HEK293 (cell line): ENCODE measurements around the gene EME2.

ENCODE experiments used
- BCL11A ChIP-seq: fragments of 450-650 bp; formaldehyde crosslinking; IDR thresholded peaks from 2 replicates; pipeline ENCODE4 v1.5.1; 2016; ENCODE audit warnings: low read depth, missing biosample characterization, missing genetic modification characterization
- FEZF1 ChIP-seq: fragments of 450-650 bp; formaldehyde crosslinking; IDR thresholded peaks from 2 replicates; pipeline ENCODE4 v1.5.1; 2016; ENCODE audit warnings: missing biosample characterization, missing genetic modification characterization
- HOXC10 ChIP-seq: sonication (generic); formaldehyde crosslinking; IDR thresholded peaks from 2 replicates; pipeline ENCODE4 v1.8.1; 2023; ENCODE audit warnings: mild to moderate bottlenecking, missing genetic modification reagents
- KLF8 ChIP-seq: fragments of 450-650 bp; formaldehyde crosslinking; IDR thresholded peaks from 2 replicates; pipeline ENCODE4 v1.5.1; 2016; ENCODE audit warnings: missing biosample characterization, missing genetic modification characterization
- MEIS1 ChIP-seq: sonication (generic); formaldehyde crosslinking; IDR thresholded peaks from 2 replicates; pipeline ENCODE4 v1.8.1; 2022; ENCODE audit warnings: missing genetic modification reagents, mild to moderate bottlenecking, borderline replicate concordance
- OSR2 ChIP-seq: fragments of 450-650 bp; formaldehyde crosslinking; IDR thresholded peaks from 2 replicates; pipeline ENCODE4 v1.5.1; 2016; ENCODE audit warnings: missing biosample characterization, missing genetic modification characterization
- RBAK ChIP-seq: fragments of 450-650 bp; formaldehyde crosslinking; IDR thresholded peaks from 2 replicates; pipeline ENCODE4 v1.5.1; 2016; ENCODE audit warnings: missing biosample characterization, missing genetic modification characterization
- SP3 ChIP-seq: fragments of 450-650 bp; formaldehyde crosslinking; IDR thresholded peaks from 2 replicates; pipeline ENCODE4 v1.5.1; 2016; ENCODE audit warnings: missing biosample characterization, missing genetic modification characterization
- ZFP41 ChIP-seq: fragments of 450-650 bp; formaldehyde crosslinking; IDR thresholded peaks from 2 replicates; pipeline ENCODE4 v1.5.1; 2016; ENCODE audit warnings: missing biosample characterization, missing genetic modification characterization, borderline replicate concordance
- ZNF155 ChIP-seq: fragments of 450-650 bp; formaldehyde crosslinking; IDR thresholded peaks from 2 replicates; pipeline ENCODE4 v1.5.1; 2016; ENCODE audit warnings: missing biosample characterization, missing genetic modification characterization
- ZNF16 ChIP-seq: fragments of 450-650 bp; formaldehyde crosslinking; IDR thresholded peaks from 2 replicates; pipeline ENCODE4 v1.5.1; 2016; ENCODE audit warnings: low read depth, missing biosample characterization, missing genetic modification characterization
- ZNF169 ChIP-seq: fragments of 450-650 bp; formaldehyde crosslinking; IDR thresholded peaks from 2 replicates; pipeline ENCODE4 v1.5.1; 2016; ENCODE audit warnings: missing biosample characterization, missing genetic modification characterization
- ZNF184 ChIP-seq: fragments of 450-650 bp; IDR thresholded peaks from 2 replicates; pipeline ENCODE4 v1.5.1; 2018; ENCODE audit warnings: missing biosample characterization, mild to moderate bottlenecking, missing genetic modification characterization
- ZNF19 ChIP-seq: fragments of 450-650 bp; formaldehyde crosslinking; IDR thresholded peaks from 2 replicates; pipeline ENCODE4; 2016; ENCODE audit warnings: missing biosample characterization, missing genetic modification characterization, low read depth
- ZNF211 ChIP-seq: fragments of 450-650 bp; formaldehyde crosslinking; IDR thresholded peaks from 2 replicates; pipeline ENCODE4 v1.5.1; 2016; ENCODE audit warnings: low read depth, missing biosample characterization, missing genetic modification characterization
- ZNF214 ChIP-seq: fragments of 450-650 bp; formaldehyde crosslinking; IDR thresholded peaks from 2 replicates; pipeline ENCODE4 v1.5.1; 2017; ENCODE audit warnings: missing biosample characterization, mild to moderate bottlenecking, missing genetic modification characterization, borderline replicate concordance
- ZNF23 ChIP-seq: fragments of 450-650 bp; formaldehyde crosslinking; IDR thresholded peaks from 2 replicates; pipeline ENCODE4 v1.5.1; 2016; ENCODE audit warnings: missing biosample characterization, missing genetic modification characterization, borderline replicate concordance
- ZNF24 ChIP-seq: fragments of 450-650 bp; formaldehyde crosslinking; IDR thresholded peaks from 2 replicates; pipeline ENCODE4 v1.5.1; 2016; ENCODE audit warnings: missing biosample characterization, missing genetic modification characterization
- ZNF248 ChIP-seq: fragments of 450-650 bp; formaldehyde crosslinking; IDR thresholded peaks from 2 replicates; pipeline ENCODE4 v1.5.1; 2017; ENCODE audit warnings: missing biosample characterization, missing genetic modification characterization
- ZNF324 ChIP-seq: fragments of 450-650 bp; formaldehyde crosslinking; IDR thresholded peaks from 2 replicates; pipeline ENCODE4 v1.5.1; 2016; ENCODE audit warnings: missing biosample characterization, missing genetic modification characterization
- ZNF354C ChIP-seq: fragments of 450-650 bp; formaldehyde crosslinking; IDR thresholded peaks from 2 replicates; pipeline ENCODE4 v1.5.1; 2016; ENCODE audit warnings: missing biosample characterization, missing genetic modification characterization, low read depth, borderline replicate concordance
- ZNF394 ChIP-seq: fragments of 450-650 bp; formaldehyde crosslinking; IDR thresholded peaks from 2 replicates; pipeline ENCODE4 v1.5.1; 2016; ENCODE audit warnings: missing biosample characterization, missing genetic modification characterization, mild to moderate bottlenecking, moderate library complexity, borderline replicate concordance
- ZNF404 ChIP-seq: fragments of 450-650 bp; formaldehyde crosslinking; IDR thresholded peaks from 2 replicates; pipeline ENCODE4 v1.5.1; 2017; ENCODE audit warnings: missing biosample characterization, missing genetic modification characterization
- ZNF423 ChIP-seq: fragments of 450-650 bp; formaldehyde crosslinking; IDR thresholded peaks from 2 replicates; pipeline ENCODE4 v1.5.1; 2016; ENCODE audit warnings: missing biosample characterization, missing genetic modification characterization
- ZNF433 ChIP-seq: fragments of 450-650 bp; formaldehyde crosslinking; IDR thresholded peaks from 2 replicates; pipeline ENCODE4 v1.5.1; 2016; ENCODE audit warnings: missing biosample characterization, missing genetic modification characterization, low read depth
- ZNF473 ChIP-seq: fragments of 450-650 bp; formaldehyde crosslinking; IDR thresholded peaks from 2 replicates; pipeline ENCODE4 v1.5.1; 2017; ENCODE audit warnings: missing biosample characterization, missing genetic modification characterization
- ZNF544 ChIP-seq: fragments of 450-650 bp; formaldehyde crosslinking; IDR thresholded peaks from 2 replicates; pipeline ENCODE4 v1.5.0; 2017; ENCODE audit warnings: missing biosample characterization, missing genetic modification characterization
- ZNF548 ChIP-seq: fragments of 450-650 bp; formaldehyde crosslinking; IDR thresholded peaks from 2 replicates; pipeline ENCODE4 v1.5.1; 2016; ENCODE audit warnings: missing biosample characterization, missing genetic modification characterization
- ZNF626 ChIP-seq: fragments of 450-650 bp; sonication (Bioruptor Pico); formaldehyde crosslinking; IDR thresholded peaks from 2 replicates; pipeline ENCODE4 v1.5.1; 2018; ENCODE audit warnings: missing biosample characterization, missing genetic modification characterization, inconsistent platforms
- ZNF658 ChIP-seq: fragments of 450-650 bp; formaldehyde crosslinking; IDR thresholded peaks from 2 replicates; pipeline ENCODE4; 2016; ENCODE audit warnings: missing biosample characterization, missing genetic modification characterization
- ZNF792 ChIP-seq: fragments of 450-650 bp; formaldehyde crosslinking; IDR thresholded peaks from 2 replicates; pipeline ENCODE4 v1.5.1; 2016; ENCODE audit warnings: missing biosample characterization, missing genetic modification characterization
- TF ChIP-seq, protein P1 (sequence below): fragments of 450-650 bp; formaldehyde crosslinking; IDR thresholded peaks from 2 replicates; pipeline ENCODE4 v1.5.1; 2016; ENCODE audit warnings: missing biosample characterization, missing genetic modification characterization
- TF ChIP-seq, protein P2 (sequence below): fragments of 450-650 bp; formaldehyde crosslinking; IDR thresholded peaks from 2 replicates; pipeline ENCODE4 v1.5.1; 2016; ENCODE audit warnings: missing biosample characterization, missing genetic modification characterization
- TF ChIP-seq, protein P3 (sequence below): fragments of 450-650 bp; formaldehyde crosslinking; IDR thresholded peaks from 2 replicates; pipeline ENCODE4 v1.5.1; 2016; ENCODE audit warnings: missing biosample characterization, missing genetic modification characterization, low read depth
- TF ChIP-seq, protein P4 (sequence below): fragments of 450-650 bp; formaldehyde crosslinking; IDR thresholded peaks from 2 replicates; pipeline ENCODE4 v1.5.1; 2017; ENCODE audit warnings: missing biosample characterization, missing genetic modification characterization

Gene EME2

DNA sequence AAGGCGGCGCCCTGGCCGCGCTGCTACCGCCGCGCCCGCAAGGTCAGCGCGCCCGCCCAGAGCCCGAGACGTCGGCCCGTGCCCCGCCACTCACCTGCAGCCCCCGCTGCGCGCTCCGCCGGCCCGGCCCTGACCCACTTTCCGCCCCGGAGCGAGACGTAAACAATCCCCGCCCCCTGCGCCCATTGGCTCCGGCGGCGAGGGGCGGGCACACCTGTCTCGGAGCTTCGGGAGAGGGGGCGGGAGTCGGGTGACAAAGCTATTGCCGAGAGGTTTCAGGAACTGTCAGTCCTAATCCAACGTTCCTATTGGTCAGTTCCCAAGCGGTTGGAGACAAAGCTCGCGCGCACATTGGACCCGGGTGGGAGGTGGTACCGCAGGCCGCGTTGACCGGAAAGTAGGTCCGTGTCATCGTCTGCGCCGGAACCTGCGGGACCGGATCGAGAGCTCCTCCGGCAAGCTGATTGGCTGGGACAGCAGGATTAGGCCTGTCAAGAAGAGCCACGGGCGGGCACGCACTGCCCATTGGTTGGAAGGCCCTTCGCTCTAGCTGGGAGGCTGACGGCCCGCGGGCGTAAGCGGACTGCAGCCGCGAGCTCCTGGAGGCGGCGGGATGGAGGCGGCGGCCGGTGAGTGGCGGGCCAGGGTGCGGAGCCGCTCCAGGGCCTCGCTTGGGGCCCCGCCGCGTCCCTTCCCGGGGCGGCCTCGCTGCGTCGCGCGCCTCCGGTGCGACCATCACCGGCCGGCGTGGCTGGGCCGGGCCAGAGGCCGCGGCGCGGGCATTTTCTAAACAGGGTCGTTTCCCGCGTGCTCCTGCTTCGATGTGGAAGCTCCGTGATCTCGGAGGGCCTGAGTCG lies 10.0 kb downstream of the EME2 start, which contains the start of the genes NUBP2 and SPSB3 (continued):
- TF ChIP-seq ZNF214 (tag by site-specific recombination) (no peak), ZNF473 (tag by site-specific recombination) (no peak), ZNF626 (tag by site-specific recombination) (no peak), KLF8 (tag by site-specific recombination) (peak; percentile 53; the same call in 1 of the 2 replicates), OSR2 (no peak), ZNF16 (tag by site-specific recombination) (no peak), BCL11A (tag by site-specific recombination) (0 out of 2 replicates have a peak, but pooled peaks have one; percentile 49), ZNF169 (tag by site-specific recombination) (no peak), ZNF792 (tag by site-specific recombination) (no peak), SP3 (peak; percentile 99), ZFP41 (tag by site-specific recombination) (no peak), ZNF404 (tag by site-specific recombination) (no peak), ZNF19 (no peak), ZNF658 (tag by site-specific recombination) (no peak), ZNF24 (tag by site-specific recombination) (no peak), ZNF23 (tag by site-specific recombination) (no peak), ZNF354C (no peak), HOXC10 (peak; percentile 21; the same call in 1 of the 2 replicates), ZNF184 (tag by site-specific recombination) (0 out of 2 replicates have a peak, but pooled peaks have one; percentile 24), ZNF211 (tag by site-specific recombination) (no peak), FEZF1 (tag by site-specific recombination) (no peak), ZNF548 (tag by site-specific recombination) (no peak), RBAK (tag by site-specific recombination) (no peak), MEIS1 (CRISPR knock-in tag) (no peak), ZNF544 (tag by site-specific recombination) (no peak), ZNF248 (tag by site-specific recombination) (no peak), ZNF394 (tag by site-specific recombination) (no peak), ZNF155 (tag by site-specific recombination) (no peak), ZNF423 (tag by site-specific recombination) (no peak), ZNF324 (tag by site-specific recombination) (no peak), ZNF433 (tag by site-specific recombination) (no peak)
- TF ChIP-seq, protein P1, sequence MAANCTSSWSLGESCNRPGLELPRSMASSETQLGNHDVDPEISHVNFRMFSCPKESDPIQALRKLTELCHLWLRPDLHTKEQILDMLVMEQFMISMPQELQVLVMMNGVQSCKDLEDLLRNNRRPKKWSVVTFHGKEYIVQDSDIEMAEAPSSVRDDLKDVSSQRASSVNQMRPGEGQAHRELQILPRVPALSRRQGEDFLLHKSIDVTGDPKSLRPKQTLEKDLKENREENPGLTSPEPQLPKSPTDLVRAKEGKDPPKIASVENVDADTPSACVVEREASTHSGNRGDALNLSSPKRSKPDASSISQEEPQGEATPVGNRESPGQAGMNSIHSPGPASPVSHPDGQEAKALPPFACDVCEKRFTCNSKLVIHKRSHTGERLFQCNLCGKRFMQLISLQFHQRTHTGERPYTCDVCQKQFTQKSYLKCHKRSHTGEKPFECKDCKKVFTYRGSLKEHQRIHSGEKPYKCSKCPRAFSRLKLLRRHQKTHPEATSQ (tag by site-specific recombination) = no peak
- TF ChIP-seq, protein P2, sequence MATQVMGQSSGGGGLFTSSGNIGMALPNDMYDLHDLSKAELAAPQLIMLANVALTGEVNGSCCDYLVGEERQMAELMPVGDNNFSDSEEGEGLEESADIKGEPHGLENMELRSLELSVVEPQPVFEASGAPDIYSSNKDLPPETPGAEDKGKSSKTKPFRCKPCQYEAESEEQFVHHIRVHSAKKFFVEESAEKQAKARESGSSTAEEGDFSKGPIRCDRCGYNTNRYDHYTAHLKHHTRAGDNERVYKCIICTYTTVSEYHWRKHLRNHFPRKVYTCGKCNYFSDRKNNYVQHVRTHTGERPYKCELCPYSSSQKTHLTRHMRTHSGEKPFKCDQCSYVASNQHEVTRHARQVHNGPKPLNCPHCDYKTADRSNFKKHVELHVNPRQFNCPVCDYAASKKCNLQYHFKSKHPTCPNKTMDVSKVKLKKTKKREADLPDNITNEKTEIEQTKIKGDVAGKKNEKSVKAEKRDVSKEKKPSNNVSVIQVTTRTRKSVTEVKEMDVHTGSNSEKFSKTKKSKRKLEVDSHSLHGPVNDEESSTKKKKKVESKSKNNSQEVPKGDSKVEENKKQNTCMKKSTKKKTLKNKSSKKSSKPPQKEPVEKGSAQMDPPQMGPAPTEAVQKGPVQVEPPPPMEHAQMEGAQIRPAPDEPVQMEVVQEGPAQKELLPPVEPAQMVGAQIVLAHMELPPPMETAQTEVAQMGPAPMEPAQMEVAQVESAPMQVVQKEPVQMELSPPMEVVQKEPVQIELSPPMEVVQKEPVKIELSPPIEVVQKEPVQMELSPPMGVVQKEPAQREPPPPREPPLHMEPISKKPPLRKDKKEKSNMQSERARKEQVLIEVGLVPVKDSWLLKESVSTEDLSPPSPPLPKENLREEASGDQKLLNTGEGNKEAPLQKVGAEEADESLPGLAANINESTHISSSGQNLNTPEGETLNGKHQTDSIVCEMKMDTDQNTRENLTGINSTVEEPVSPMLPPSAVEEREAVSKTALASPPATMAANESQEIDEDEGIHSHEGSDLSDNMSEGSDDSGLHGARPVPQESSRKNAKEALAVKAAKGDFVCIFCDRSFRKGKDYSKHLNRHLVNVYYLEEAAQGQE = no peak
- TF ChIP-seq, protein P3, sequence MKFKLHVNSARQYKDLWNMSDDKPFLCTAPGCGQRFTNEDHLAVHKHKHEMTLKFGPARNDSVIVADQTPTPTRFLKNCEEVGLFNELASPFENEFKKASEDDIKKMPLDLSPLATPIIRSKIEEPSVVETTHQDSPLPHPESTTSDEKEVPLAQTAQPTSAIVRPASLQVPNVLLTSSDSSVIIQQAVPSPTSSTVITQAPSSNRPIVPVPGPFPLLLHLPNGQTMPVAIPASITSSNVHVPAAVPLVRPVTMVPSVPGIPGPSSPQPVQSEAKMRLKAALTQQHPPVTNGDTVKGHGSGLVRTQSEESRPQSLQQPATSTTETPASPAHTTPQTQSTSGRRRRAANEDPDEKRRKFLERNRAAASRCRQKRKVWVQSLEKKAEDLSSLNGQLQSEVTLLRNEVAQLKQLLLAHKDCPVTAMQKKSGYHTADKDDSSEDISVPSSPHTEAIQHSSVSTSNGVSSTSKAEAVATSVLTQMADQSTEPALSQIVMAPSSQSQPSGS (tag by site-specific recombination) = no peak
- TF ChIP-seq, protein P4, sequence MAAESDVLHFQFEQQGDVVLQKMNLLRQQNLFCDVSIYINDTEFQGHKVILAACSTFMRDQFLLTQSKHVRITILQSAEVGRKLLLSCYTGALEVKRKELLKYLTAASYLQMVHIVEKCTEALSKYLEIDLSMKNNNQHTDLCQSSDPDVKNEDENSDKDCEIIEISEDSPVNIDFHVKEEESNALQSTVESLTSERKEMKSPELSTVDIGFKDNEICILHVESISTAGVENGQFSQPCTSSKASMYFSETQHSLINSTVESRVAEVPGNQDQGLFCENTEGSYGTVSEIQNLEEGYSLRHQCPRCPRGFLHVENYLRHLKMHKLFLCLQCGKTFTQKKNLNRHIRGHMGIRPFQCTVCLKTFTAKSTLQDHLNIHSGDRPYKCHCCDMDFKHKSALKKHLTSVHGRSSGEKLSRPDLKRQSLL (tag by site-specific recombination) = no peak
